Islet of Langerhans (tissue), 1 donor: ENCODE results near the gene SPOP.
A peak's percentile ranks its signal among the peaks of the same experiment; 100 is the strongest.
"Not testable (repeated sequence)": the region's sequence is repeated elsewhere in the genome, so short reads cannot be mapped to it uniquely, and the experiment has no call there.

Experiments used
- FAIRE-seq: peaks from one replicate; lab custom pipeline; 2011; peaks lifted over from hg19 to GRCh38; lab: Jason Lieb, UNC

Gene SPOP

GRCh38 chr17:49647256-49647585, 30.7 kb downstream of the SPOP start:
- FAIRE-seq: no peak

DNA sequence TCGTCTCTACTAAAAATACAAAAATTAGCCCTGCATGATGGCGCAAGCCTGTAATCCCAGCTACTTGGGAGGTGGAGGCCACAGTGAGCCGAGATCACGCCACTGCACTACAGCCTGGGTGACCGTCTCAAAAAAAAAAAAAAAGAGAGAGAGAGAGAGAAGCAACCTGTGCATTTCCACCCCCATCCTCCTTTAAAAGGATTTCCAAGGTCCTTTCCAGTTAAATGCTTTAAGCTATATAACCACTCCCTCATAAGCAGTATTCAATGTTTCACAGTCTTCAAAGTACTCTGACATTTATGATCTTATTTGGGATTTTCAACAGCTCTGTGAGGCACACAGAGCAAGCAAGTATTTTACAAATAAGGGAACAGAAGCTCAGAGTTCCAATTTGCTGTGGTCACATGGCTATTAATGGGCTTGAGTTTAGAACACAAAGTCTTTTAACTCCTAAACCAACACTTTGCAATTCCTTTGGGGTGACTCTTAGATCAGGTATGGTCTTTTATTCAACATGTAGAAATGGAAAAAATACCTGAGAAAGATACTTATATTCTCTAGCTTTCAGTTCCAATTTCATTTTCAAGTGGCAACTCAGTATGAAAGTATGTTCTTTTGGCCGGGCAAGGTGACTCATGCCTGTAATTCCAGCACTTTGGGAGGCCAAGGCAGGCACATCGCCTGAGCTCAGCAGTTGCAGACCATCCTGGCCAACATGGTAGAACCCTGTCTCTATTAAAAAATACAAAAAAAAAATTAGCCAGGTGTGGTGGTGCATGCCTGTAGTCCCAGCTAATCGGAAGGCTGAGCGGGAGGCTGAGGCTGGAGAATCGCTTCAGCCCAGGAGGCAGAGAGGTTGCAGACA, 31.3 kb downstream of the SPOP start:
- no peak for FAIRE-seq

DNA sequence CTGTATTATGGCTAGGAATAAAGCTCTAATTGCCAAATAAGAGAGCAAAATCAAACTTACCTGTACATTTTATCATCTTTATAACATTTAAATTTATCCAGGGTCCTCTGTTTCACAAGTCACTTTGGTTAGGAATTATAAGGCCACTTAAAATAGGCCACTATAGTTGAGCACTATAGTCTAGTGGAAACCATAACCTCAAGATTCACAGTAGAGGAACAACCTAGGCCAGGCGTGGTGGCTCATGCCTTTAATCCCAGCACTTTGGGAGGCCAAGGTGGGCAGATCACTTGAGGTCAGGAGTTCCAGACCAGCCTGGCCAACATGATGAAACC, 31.9 kb downstream of the SPOP start:
- not testable (repeated sequence) for FAIRE-seq

DNA sequence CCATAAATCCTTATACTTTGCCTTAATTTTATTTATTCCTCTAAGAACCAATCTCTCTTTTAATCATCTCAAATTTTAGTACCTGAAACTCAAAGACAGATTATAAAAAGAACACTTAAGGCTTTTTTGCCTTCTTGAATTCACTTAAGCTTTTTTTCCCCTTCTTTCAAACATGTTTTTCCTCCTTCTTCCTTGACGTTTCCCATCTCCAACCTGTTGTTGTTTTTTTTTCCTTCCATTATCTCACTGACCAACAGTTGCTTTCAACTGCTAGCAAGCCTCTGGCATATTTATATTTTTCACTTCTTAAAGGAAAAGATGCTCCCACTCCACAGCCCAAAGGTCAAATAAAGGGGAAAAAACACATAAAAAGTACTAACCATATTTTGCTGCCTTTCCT, 32.2 kb downstream of the SPOP start:
- no peak for FAIRE-seq

GRCh38 chr17:49640556-49640955, 37.3 kb downstream of the SPOP start:
- no peak for FAIRE-seq

- FAIRE-seq: no peak
Measured at GRCh38 chr17:49638818-49639217, 39.1 kb downstream of the SPOP start.

GRCh38 chr17:49637739-49638138, 40.2 kb downstream of the SPOP start:
- FAIRE-seq: no peak

GRCh38 chr17:49637050-49637449, 40.8 kb downstream of the SPOP start:
- no peak for FAIRE-seq

DNA sequence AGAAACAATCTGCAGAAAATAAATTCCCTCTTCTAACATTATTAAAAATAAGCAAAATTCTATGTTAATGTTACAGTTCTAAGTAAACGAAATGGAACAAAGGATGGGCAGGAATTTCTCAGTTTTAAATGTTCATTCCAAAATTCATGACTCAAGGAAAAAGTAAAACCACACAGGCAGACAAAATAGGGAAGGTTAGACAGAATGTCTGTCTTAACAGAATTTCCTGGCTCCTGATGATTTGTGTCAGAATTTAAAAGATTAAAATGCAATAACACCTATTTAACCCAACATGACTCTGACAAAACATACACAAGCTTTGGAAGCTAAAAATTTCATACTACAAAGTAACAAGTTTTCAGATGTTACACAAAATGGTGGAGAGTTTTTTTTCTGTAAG, 42.8 kb downstream of the SPOP start:
- no peak for FAIRE-seq

GRCh38 chr17:49634485-49634860, 43.4 kb downstream of the SPOP start:
- FAIRE-seq: no peak

DNA sequence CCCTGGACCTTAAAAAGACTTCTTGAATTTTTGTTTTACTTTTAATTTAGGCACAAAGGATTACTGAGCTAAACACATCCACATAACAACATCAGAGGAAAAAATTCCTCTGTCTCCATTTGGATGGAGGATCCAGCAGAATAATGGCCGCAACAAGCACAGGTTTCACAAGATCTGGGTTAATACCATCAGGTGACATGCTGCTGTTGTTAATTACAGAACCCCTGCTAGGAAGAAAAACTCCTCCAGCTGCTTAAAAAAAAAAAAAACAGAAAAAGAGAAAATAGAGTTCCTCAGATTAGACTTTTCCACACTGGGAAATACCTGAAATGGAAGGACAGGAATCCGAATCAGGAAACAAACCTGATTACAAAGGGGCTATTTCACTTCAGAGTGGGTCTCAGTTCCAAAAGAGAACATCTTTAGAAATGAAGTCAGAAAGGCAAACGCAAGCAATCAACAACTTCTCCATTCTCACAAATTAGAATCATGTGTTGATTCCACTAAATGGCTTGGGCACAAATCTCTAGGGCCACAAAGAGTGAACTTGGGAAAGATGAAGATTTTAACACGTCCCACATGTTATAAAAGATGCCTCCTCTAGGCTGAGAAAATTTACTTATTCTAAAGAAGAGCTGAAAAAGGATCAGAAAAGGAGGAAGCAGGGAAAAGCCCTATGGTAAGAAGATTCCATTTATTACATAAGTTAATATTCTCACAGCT, 44.0 kb downstream of the SPOP start:
- no peak for FAIRE-seq

GRCh38 chr17:49633250-49633649, 44.6 kb downstream of the SPOP start:
- no peak for FAIRE-seq

GRCh38 chr17:49632201-49632600, 45.7 kb downstream of the SPOP start:
- FAIRE-seq: no peak

GRCh38 chr17:49631496-49631895, 46.4 kb downstream of the SPOP start:
- FAIRE-seq: no peak

GRCh38 chr17:49630113-49630900, 47.6 kb downstream of the SPOP start:
- peak; percentile 62 for FAIRE-seq

DNA sequence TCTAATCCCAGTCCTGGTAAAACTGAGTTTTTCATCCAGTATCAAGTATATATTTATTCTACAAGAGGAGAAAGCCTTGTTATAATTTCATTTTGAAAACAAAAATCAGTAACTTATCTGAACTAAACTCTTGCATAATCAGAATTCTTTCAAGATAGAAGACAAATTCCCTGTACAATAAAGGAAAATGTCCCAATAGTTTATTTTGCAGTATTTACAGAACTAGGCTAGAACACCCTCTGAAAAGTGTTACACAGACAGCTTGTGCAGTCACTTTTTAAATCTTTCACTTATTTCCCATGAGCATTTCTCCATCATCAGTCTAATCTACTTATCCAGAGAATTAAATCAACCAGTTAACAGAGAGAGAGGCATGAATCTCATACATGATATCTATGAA, 48.5 kb downstream of the SPOP start:
- peak; percentile 56 for FAIRE-seq

DNA sequence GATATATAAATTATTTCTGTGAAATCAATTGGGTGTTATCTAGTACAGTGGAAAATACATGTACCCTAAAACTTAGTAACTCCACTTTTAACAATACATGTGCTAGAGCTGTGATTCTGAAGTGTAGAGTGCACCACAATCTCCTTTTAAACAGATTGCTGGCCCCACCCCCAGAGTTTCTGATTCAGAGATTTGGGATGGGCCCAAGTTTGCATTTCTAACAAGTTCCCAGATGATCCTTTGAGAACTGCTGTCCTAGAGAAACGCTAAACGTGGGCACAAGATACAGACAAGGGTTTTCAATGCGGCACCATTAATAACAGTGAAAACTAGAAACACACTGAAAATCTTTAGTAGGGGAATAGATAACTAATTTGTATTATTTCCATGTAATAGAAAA, 53.0 kb downstream of the SPOP start:
- no peak for FAIRE-seq

GRCh38 chr17:49621946-49622529, 55.9 kb downstream of the SPOP start:
- no peak for FAIRE-seq

- no peak for FAIRE-seq
Measured at GRCh38 chr17:49621420-49621819, 56.5 kb downstream of the SPOP start.

DNA sequence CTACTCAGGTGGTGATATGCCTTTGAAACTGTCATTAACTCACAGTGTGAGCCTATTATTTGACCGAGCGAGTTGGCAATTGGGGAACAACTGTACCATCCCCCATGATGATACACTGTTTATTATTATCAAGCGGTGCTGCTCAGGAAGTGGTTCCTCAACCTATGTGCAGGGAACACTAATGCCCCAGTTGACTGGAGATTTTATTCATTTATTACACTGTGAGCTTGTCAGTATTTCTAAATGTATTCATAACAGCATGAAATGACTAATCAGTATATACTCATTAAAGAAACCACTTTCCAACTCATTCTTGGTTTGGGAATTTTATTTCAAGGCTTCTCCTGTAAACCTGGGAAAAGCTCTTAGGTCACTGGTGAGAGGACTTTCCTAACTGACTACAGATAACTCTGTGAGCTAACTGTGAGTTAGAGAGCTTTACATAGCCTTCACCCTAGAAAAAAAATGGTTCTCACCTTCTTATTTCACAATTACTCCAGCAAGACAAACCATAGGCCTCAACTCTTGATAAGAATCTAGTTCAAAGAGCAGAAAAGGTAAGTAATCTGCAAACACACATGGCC, 59.8 kb downstream of the SPOP start:
- no peak for FAIRE-seq

DNA sequence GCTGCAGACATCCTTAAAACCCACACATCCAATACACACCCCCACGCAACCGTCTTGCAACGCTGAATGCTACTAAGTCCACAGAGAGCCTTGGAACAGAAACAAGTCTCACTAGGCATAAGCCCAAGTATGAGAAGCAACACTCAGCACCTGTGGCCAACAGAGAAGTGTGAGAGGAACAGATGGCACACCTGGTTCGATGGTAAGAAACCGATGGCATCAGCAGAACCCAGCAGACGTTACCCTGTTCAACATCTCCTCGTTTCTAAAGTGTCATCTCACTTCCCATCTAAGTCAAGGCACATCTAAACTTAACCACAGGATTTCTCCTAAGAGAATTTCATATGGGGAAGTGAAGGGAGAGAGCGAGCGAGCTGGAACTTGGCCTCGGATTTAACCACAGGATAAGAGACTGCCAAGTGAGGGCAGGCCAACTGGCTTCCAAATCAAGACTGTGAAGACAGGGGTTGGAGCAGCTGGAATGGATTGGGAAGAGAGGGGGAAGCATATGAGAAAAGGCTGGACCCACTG, 61.2 kb downstream of the SPOP start:
- no peak for FAIRE-seq

DNA sequence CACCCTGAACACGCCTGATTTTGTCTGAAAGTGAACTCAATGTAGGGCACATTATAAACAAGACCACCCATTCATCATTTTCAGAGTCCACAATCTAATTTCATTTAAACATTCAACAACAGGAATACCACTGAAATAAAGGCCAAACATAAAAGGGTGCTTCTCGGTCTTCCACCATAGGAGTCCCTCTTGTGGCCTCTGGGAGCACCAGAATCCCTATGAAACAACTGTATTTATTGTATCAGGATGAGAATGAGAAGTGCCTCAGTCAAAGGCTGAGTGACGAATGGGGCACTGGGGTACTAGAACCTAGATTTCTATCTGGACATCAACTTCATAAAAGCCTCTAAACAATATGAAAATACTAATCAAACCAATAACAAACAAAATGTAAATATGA, 61.8 kb downstream of the SPOP start:
- no peak for FAIRE-seq
